GM12878 (cell line): Measurements from ENCODE around the gene KASH5. TPM values are rescaled to one million over a fixed set of nuclear protein-coding genes. Genes with fewer than 3 reads are reported as not detected.

ENCODE experiments used
- BMI1 ChIP-seq: fragments of 450-650 bp; IDR thresholded peaks from 2 replicates; pipeline ENCODE4 v1.6.1; 2016; ENCODE audit warnings: mild to moderate bottlenecking, moderate library complexity, borderline replicate concordance
- CBX3 ChIP-seq: fragments of 200-600 bp; sonication (generic); IDR thresholded peaks from 2 replicates; pipeline ENCODE4 v1.6.1; 2016; ENCODE audit warnings: low read depth, borderline replicate concordance
- CBX5 ChIP-seq: sonication (generic); IDR thresholded peaks from 2 replicates; pipeline ENCODE4 v1.6.1; 2016; ENCODE audit warnings: low read depth, moderate library complexity, mild to moderate bottlenecking, inconsistent platforms
- CUX1 ChIP-seq: IDR thresholded peaks from 2 replicates; pipeline ENCODE4 v1.6.1; 2012; ENCODE audit warnings: improper control_type of control experiment, low read depth, low read length; ENCODE audit not compliant: insufficient replicate concordance
- E4F1 ChIP-seq: fragments of 450-650 bp; IDR thresholded peaks from 2 replicates; pipeline ENCODE4 v1.6.1; 2018; ENCODE audit warnings: borderline replicate concordance, mild to moderate bottlenecking; ENCODE audit not compliant: partially characterized antibody
- EED ChIP-seq: sonication (generic); IDR thresholded peaks from 2 replicates; pipeline ENCODE4 v1.6.1; 2016; ENCODE audit warnings: antibody characterized with exemption, low read depth
- EZH2 ChIP-seq: IDR thresholded peaks from 2 replicates; pipeline ENCODE4 v1.6.1; 2012; ENCODE audit warnings: low read depth, mild to moderate bottlenecking, control low read depth, inconsistent platforms, low read length, borderline replicate concordance; ENCODE audit not compliant: control insufficient read depth
- FOXM1 ChIP-seq: IDR thresholded peaks from 2 replicates; pipeline ENCODE4 v1.6.1; 2012; ENCODE audit warnings: low read depth, mild to moderate bottlenecking, inconsistent platforms, low read length, moderate library complexity
- GATAD2B ChIP-seq: fragments of 450-650 bp; conservative IDR thresholded peaks from 2 replicates; pipeline ENCODE4 v1.6.1; 2017; ENCODE audit warnings: low read depth, mild to moderate bottlenecking, moderate library complexity
- HDAC6 ChIP-seq: fragments of 200-600 bp; sonication (generic); IDR thresholded peaks from one replicate; pipeline ENCODE4 v1.8.0; 2017; ENCODE audit warnings: antibody characterized with exemption; ENCODE audit not compliant: unreplicated experiment
- JUND ChIP-seq: IDR thresholded peaks from 2 replicates; pipeline ENCODE4 v1.6.1; 2012; ENCODE audit warnings: low read depth, mild to moderate bottlenecking, low read length, improper control_type of control experiment, moderate library complexity
- NBN ChIP-seq: fragments of 450-650 bp; IDR thresholded peaks from 2 replicates; pipeline ENCODE4 v1.6.1; 2016
- NR2C2 ChIP-seq: IDR thresholded peaks from 2 replicates; pipeline ENCODE4 v1.6.1; 2011; ENCODE audit warnings: borderline replicate concordance, low read depth; ENCODE audit not compliant: control insufficient read depth, insufficient read length
- NRF1 ChIP-seq: conservative IDR thresholded peaks from 2 replicates; pipeline ENCODE4 v1.6.1; 2011; ENCODE audit warnings: mild to moderate bottlenecking, low read depth, low read length, improper control_type of control experiment
- PBX3 ChIP-seq: IDR thresholded peaks from 2 replicates; pipeline ENCODE4 v1.6.1; 2011; ENCODE audit warnings: mild to moderate bottlenecking, low read depth, low read length, moderate library complexity; ENCODE audit not compliant: insufficient replicate concordance
- POLR2A ChIP-seq: IDR thresholded peaks from 2 replicates; pipeline ENCODE4 v1.6.1; 2011; ENCODE audit warnings: low read depth, mild to moderate bottlenecking, low read length
- RAD21 ChIP-seq: IDR thresholded peaks from 2 replicates; pipeline ENCODE4 v1.6.1; 2011; ENCODE audit warnings: mild to moderate bottlenecking, low read depth, low read length, moderate library complexity; ENCODE audit not compliant: insufficient read depth
- SP1 ChIP-seq: IDR thresholded peaks from one replicate; pipeline ENCODE4 v1.6.1; 2011; ENCODE audit warnings: low read depth, low read length
- STAT1 ChIP-seq: fragments of 450-650 bp; conservative IDR thresholded peaks from 2 replicates; pipeline ENCODE4 v1.6.1; 2014; ENCODE audit warnings: antibody characterized with exemption, mild to moderate bottlenecking
- TCF3 ChIP-seq: IDR thresholded peaks from 2 replicates; pipeline ENCODE4 v1.6.1; 2012; ENCODE audit warnings: low read depth, mild to moderate bottlenecking, low read length, borderline replicate concordance; ENCODE audit not compliant: insufficient read depth
- ZNF217 ChIP-seq: fragments of 450-650 bp; IDR thresholded peaks from 2 replicates; pipeline ENCODE4 v1.6.1; 2017; ENCODE audit warnings: antibody characterized with exemption, mild to moderate bottlenecking
- ZNF622 ChIP-seq: fragments of 450-650 bp; IDR thresholded peaks from 2 replicates; pipeline ENCODE4 v1.6.1; 2017; ENCODE audit warnings: mild to moderate bottlenecking, inconsistent platforms
- ZSCAN29 ChIP-seq: fragments of 450-650 bp; IDR thresholded peaks from 2 replicates; pipeline ENCODE4 v1.6.1; 2017; ENCODE audit warnings: mild to moderate bottlenecking, moderate library complexity
- polyA plus RNA-seq, 11 experiments: library from polyadenylated mRNA; depleted of rRNA in 4 of 11; unstranded in 6 of 11; stranded (reverse) in 5 of 11; fragments of >200 nt; fragmentation: Nextera tagmentation in 4 of 11; fragmentation: Illumina TruSeq in 1 of 11; extraction: Ambion mirVana in 4 of 11; extraction: Trizol in 1 of 11; gene quantifications; 1 replicate in 1 of 11; 2 replicates in 10 of 11; pipeline versions ENCODE4 v1.2.1 to v1.2.3, GENCODE V29; 2011 to 2016; ENCODE audit warnings: inconsistent platforms in 2 of 11, missing spikeins in 2 of 11, low read depth in 1 of 11
- total RNA-seq, 4 experiments: library from RNA; depleted of rRNA in 3 of 4; stranded (reverse); fragments of >200 nt in 3 of 4; fragmentation: Illumina TruSeq in 1 of 4; extraction: Trizol in 1 of 4; gene quantifications; 2 replicates each; pipeline versions ENCODE4 v1.2.1 to v1.2.3, GENCODE V29; 2013 to 2021

Gene KASH5
- total and polyA plus RNA-seq, 10 of the 15 experiments (the other 5 are each of a cell fraction or from before 2014, with no cell fraction given): 0.03 to 0.06 (median 0.05) TPM; not detected in 7

GRCh38 chr19:49415102-49415809 lies 27.2 kb downstream of the KASH5 start (continued):
- TF ChIP-seq EED (peak; percentile 79), JUND (no peak), CBX3 (no peak), CBX5 (no peak), GATAD2B (peak; percentile 97), NRF1 (no peak), SP1 (peak; percentile 86), NR2C2 (no peak), PBX3 (no peak), EZH2 (no peak), POLR2A (no peak), STAT1 (no peak), TCF3 (peak; percentile 82), BMI1 (peak; percentile 81), ZNF622 (no peak), E4F1 (no peak), CUX1 (no peak), HDAC6 (no peak), NBN (peak; percentile 93), ZSCAN29 (peak; percentile 74; the same call in 1 of the 2 replicates), RAD21 (no peak), ZNF217 (no peak), FOXM1 (peak; percentile 66; the same call in 1 of the 2 replicates)
